Esophagus (tissue), 2 donors: ENCODE measurements around the gene ABCG1. TPM values are rescaled to one million over a fixed set of nuclear protein-coding genes. Genes with fewer than 3 reads are reported as not detected.

Source experiments
- H3K27ac ChIP-seq, 2 donors: one replicate each; pipeline ENCODE4 v1.5.1; 2013; ENCODE audit warnings: low read depth in 2 of 2, mild to moderate bottlenecking in 2 of 2, inconsistent platforms in 1 of 2, low read length in 1 of 2, moderate library complexity in 1 of 2
- H3K27me3 ChIP-seq, 2 donors: one replicate each; pipeline ENCODE4 v1.6.1; 2013; ENCODE audit warnings: low read length in 2 of 2, control low read depth in 1 of 2, mild to moderate bottlenecking in 1 of 2; ENCODE audit not compliant: insufficient read depth in 2 of 2, control insufficient read depth in 1 of 2
- H3K36me3 ChIP-seq, 2 donors: one replicate each; pipeline ENCODE4 v1.6.1; 2013; ENCODE audit warnings: low read length in 1 of 2; ENCODE audit not compliant: control insufficient read depth in 2 of 2, insufficient read depth in 2 of 2
- H3K4me1 ChIP-seq, 2 donors: one replicate each; pipeline ENCODE4 v1.6.1; 2013; ENCODE audit warnings: low read length in 1 of 2; ENCODE audit not compliant: control insufficient read depth in 2 of 2, insufficient read depth in 2 of 2
- H3K4me3 ChIP-seq, 2 donors: one replicate each; pipeline ENCODE4 v1.5.1; 2013; ENCODE audit warnings: low read length in 2 of 2, mild to moderate bottlenecking in 2 of 2, low read depth in 1 of 2, moderate library complexity in 1 of 2
- H3K9me3 ChIP-seq, 2 donors: one replicate each; pipeline ENCODE4 v1.6.1; 2013; ENCODE audit warnings: mild to moderate bottlenecking in 2 of 2, low read depth in 1 of 2, low read length in 1 of 2, moderate library complexity in 1 of 2; ENCODE audit not compliant: control insufficient read depth in 2 of 2, insufficient read depth in 1 of 2
- WGBS, 2 donors: extraction: QIAGEN DNeasy Blood & Tissue Kit; methylation state at CpG; one replicate each; pipeline ENCODE4 v1.1.7; 2013; 5-methylcytosine and 5-hydroxymethylcytosine counted together
- polyA plus RNA-seq, 2 donors: library from polyadenylated mRNA; stranded (reverse); fragments of 200-250 nt; gene quantifications; one replicate each; pipeline ENCODE4 v1.2.3, GENCODE V29; 2013
- donor health status: healthy with polysubstance abuse.
- donor health status: Bipolar disorder and iron deficiency.

ABCG1 gene
- polyA plus RNA-seq, 2 donors = 2.8 TPM

DNA sequence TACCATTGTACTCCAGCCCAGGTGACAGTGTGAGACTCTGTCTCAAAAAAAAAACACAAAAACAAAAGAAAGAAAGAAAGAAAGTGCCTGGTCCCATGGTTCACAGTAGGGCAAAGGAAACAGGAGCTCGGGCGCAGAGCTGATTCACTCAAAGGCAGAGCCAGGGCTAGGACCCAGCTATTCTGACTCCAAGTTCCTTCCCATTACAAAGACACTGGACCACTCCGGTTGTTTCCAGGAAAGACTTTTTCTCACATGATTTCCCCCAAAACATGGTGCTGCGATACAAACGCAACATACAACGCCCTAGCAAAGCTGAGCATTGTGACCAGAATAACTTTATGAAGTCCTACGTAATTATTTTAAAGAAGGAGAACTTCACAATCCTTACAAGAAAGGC, 10.7 kb downstream of the ABCG1 start:
- Histone ChIP-seq H3K27ac (no peak overlapping the region), H3K27me3 (no peaks in the 10 kb centered on the region), H3K9me3 (no peaks in the 10 kb centered on the region), H3K4me3 (no peak overlapping the region), H3K4me1 (peaks cover 5 to 36% of the 10 kb centered on the region in 2 donors), H3K36me3 (no peaks in the 10 kb centered on the region)
- WGBS, 2 donors = 84 to 87% methylated on average over 7 of the region's 7 CpGs

DNA sequence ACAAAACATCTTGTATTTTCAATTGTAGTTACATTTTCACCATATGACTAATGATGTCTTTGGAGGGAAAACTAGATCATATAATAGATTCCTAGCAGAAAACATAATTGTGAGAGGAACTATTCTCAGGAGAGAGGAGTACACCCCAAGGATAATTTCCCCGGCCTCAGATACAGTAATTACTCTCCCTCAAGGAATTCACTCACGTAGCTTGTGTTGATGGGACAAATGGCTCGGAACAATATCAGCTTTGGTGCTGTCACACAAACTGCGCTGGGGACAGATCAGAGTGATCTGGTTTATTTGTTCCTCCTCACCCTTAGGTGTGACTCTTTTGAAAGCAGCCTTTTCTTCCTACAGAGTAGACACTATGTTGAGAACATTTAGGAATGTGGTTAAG, 11.2 kb downstream of the ABCG1 start:
- no peak overlapping the region for H3K4me3 ChIP-seq
- no peaks in the 10 kb centered on the region for H3K9me3 ChIP-seq
- peaks cover 9 to 39% of the 10 kb centered on the region in 2 donors for H3K4me1 ChIP-seq
- no peaks in the 10 kb centered on the region for H3K27me3 ChIP-seq
- no peaks in the 10 kb centered on the region for H3K36me3 ChIP-seq
- H3K27ac ChIP-seq = no peak overlapping the region
- WGBS, 2 donors = 89% methylated on average over 4 of the region's 4 CpGs

DNA sequence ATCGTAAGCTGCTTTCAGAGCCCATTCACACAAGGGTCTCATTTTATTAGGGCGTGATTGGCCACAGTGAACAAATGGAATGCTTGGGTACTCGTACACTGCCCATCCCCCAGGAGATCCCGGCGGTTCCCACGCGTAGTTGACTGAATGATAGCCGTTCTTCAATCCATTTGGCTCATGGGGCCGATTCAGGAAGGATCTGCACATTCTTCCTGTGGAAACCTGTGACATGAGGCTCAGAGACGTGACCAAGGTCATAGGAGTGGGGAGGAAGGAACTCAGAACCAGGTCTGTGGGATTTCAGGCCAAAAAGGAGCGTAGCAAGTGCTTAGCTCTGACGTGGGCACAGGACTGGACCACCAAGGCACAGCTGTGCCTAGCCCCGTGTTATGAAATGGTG, 11.7 kb downstream of the ABCG1 start:
- Histone ChIP-seq H3K27ac (peak overlapping the region in 1 of 2 donors; percentile 15), H3K4me1 (peaks cover 11 to 41% of the 10 kb centered on the region in 2 donors)
- 76 to 81% methylated on average over 13 of the region's 13 CpGs for WGBS, 2 donors

DNA sequence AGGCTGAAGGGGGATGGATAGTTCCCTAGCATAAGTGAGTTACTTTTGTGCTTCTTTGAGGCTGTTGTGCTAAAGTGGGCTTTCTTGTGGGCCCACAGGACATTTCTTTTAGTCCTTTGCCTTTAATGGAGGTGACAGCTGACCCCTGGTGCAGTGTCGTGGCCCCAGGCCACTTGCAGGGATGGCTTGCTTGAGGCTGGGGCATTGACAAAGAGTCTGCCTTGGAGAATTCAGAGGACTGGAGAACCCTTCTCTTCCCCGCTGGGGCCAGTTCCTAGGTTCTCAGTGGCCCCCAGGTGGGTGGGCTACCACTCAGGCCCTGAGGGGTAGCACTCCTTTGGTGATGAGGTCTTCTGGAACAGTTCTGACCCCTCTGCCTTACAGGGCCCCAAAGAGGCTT, 12.8 kb downstream of the ABCG1 start:
- Histone ChIP-seq H3K36me3 (no peaks in the 10 kb centered on the region), H3K4me1 (peaks cover 15 to 41% of the 10 kb centered on the region in 2 donors), H3K27ac (no peak overlapping the region), H3K4me3 (no peak overlapping the region), H3K27me3 (no peaks in the 10 kb centered on the region), H3K9me3 (no peaks in the 10 kb centered on the region)
- 85 to 94% methylated on average over 2 of the region's 2 CpGs for WGBS, 2 donors

More for the DNA sequence above, 11.7 kb downstream of the ABCG1 start:
- H3K4me3 ChIP-seq = no peak overlapping the region
- H3K36me3 ChIP-seq = no peaks in the 10 kb centered on the region
- no peaks in the 10 kb centered on the region for H3K9me3 ChIP-seq
- H3K27me3 ChIP-seq = no peaks in the 10 kb centered on the region

DNA sequence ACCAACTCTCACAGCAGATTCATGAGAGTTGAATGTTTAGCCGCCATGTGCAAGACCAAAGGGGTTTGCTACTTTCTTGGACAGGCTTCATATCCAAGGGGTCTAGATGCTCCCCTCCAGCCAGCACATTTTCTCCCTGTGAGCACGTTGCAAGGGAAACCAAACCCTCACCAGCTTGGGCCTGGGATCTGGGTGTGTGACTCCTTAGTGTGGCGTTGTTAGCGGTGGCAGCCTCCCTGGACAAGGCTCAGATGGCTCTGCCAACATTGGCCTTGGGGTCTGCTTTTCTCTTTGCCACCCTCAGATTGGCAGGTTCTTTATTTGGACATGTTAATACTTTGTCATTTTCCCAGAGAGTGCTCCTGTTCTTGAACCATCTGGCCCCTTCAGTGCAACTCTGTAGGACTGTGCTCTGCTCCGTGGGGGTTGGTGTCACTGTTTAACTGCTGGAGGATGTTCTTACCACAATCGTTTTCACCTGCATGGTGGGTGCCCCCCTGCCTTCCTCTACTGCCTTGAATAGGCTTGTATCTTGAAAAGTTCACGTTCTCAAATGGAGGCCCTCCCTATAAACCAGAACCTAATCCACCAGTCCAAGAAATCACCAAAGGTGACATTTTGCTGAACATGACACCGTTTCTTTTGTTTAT, 13.4 kb downstream of the ABCG1 start:
- Histone ChIP-seq H3K4me1 (peaks cover 15 to 43% of the 10 kb centered on the region in 2 donors), H3K27ac (peak overlapping the region in 1 of 2 donors; percentile 9), H3K36me3 (no peaks in the 10 kb centered on the region), H3K9me3 (no peaks in the 10 kb centered on the region), H3K27me3 (no peaks in the 10 kb centered on the region), H3K4me3 (no peak overlapping the region)
- 73 to 74% methylated on average over 8 of the region's 8 CpGs for WGBS, 2 donors

DNA sequence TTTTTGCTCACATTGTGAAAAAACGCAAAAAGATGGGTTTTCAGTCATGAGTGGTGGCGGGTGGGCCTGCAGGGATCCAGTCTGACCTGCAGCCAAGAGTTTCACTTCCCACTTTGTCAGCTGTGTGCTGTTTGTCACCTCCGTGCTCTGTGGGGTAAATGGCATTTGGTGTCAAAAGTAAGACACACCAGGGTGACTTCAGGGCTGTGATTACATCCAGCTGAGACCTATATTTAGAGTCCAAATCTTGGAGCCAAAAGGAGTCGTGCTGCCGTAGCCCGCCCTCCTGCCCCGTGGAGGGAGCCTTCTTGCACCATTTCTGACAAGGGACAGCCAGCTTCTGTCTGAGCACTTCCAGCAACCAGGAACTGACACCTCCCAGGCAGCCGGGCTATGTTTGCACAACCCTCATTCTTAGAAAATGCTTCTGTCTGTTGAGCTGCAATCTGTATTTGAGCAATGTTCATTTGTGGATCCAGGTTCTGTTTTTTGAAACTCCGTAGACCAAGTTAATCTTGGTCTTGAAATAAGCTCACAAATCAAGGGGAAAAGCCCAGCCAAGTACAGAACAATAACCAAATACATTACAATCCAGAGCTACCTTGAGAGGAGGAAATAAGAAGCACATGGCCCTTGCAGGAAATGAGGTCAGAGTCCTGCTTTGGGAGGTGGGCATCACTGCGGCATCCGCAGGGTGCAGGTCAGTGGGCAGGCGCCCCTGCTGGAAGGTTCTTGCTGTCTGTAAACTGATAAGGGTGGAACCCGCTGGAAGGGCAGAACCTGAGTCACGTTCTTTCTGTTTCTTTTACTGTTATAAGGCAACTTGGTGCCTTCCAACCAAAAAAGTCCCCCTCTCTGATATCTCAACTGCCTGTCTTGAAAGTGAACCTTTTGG, 14.4 kb downstream of the ABCG1 start:
- no peak overlapping the region for H3K4me3 ChIP-seq
- H3K27ac ChIP-seq = peak overlapping the region; percentile 43 to 84
- H3K4me1 ChIP-seq = peaks cover 15 to 41% of the 10 kb centered on the region in 2 donors
- WGBS, 2 donors = 22 to 25% methylated on average over 14 of the region's 14 CpGs
- no peaks in the 10 kb centered on the region for H3K27me3 ChIP-seq
- H3K36me3 ChIP-seq = no peaks in the 10 kb centered on the region
- H3K9me3 ChIP-seq = no peaks in the 10 kb centered on the region

DNA sequence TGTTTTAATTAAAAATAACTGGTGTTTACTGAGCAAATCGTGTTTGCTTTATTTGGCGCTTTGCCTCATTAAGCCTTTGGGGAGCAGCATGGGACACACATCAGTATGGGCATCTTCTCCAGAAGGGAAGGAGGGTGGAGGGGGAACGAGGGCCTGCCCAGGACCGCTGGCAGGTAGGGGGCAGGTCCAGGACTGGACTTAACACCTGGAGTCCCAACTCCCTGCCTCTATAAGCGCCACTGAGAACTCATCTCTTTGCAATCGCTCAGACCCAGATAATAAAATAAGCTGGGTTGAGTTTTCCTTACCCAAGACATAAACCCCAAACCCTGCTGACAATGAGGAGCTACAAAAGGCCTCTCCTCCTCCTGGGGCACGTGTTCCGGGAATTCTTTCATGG, 15.1 kb downstream of the ABCG1 start:
- H3K4me1 ChIP-seq = peaks cover 10 to 34% of the 10 kb centered on the region in 2 donors
- 50 to 55% methylated on average over 8 of the region's 8 CpGs for WGBS, 2 donors
- H3K36me3 ChIP-seq = no peaks in the 10 kb centered on the region
- no peak overlapping the region for H3K4me3 ChIP-seq
- H3K27ac ChIP-seq = peak overlapping the region; percentile 43 to 89
- no peaks in the 10 kb centered on the region for H3K27me3 ChIP-seq
- H3K9me3 ChIP-seq = no peaks in the 10 kb centered on the region

DNA sequence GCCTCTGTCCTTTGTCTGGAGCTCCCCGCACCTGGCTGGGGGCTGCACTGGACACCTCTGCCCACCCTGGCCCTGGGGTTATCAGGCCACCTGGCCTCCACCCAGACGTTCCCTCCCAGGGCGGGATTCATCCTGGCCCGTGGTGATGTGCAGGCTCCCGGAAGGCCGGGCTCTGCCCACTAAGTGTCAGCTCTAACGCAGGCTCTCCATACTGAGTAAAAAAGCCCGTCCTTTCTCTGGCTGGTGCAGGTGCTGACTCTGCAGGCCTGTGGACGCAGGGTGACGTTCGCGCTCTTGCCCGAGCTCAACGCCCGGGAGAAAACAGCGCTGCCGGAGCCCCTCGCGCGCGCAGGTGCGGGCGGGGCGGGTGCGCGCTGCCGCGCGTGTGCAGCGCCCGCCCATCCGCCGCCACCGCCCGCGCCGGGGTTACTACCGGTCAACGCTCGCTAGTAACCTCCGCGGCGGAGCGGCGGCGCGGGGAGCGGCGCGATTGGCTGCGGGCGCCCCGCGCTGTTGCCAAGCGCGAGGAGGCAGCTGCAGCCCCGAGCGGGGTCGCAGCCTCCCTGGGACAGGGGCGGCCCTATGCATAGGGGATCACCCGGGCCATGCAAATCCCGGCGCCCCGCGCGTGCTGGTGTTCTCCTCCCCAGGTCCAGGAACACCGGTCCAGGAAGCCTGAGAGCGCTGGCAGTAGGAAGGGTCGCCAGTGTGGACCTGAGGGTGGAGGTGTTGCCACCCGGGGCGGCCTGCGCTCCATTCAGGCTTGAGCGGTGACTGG, 15.7 kb downstream of the ABCG1 start:
- H3K27me3 ChIP-seq = no peaks in the 10 kb centered on the region
- no peaks in the 10 kb centered on the region for H3K9me3 ChIP-seq
- peak overlapping the region; percentile 47 to 52 for H3K4me3 ChIP-seq
- H3K4me1 ChIP-seq = peaks cover 10 to 34% of the 10 kb centered on the region in 2 donors
- no peaks in the 10 kb centered on the region for H3K36me3 ChIP-seq
- 2 to 3% methylated on average over 61 to 73 of the region's 73 CpGs for whole genome bisulfite sequencing, 2 donors
- peak overlapping the region; percentile 54 to 89 for H3K27ac ChIP-seq

DNA sequence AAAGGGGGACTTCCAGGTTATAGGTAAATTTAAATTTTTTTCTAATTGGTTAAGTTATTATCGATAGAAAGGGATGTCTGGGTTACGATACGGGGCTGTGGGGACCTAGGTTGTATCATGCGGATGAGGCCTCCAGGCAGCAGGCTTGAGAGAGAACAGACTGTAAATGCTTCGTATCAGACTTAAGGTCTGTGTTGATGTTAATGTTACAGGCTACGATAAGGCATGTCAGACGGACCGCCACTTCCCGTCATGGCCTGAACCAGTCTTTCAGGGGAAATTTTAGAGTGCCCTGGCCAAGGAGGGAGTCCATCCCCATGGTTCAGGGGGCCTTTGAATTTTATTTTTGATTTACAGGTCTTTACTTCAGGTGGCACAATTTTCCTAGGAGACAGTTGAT, 16.7 kb downstream of the ABCG1 start:
- WGBS, 2 donors = 70 to 82% methylated on average over 9 of the region's 9 CpGs
- Histone ChIP-seq H3K27ac (no peak overlapping the region), H3K4me1 (peaks cover 10 to 33% of the 10 kb centered on the region in 2 donors), H3K4me3 (no peak overlapping the region), H3K27me3 (no peaks in the 10 kb centered on the region), H3K36me3 (no peaks in the 10 kb centered on the region), H3K9me3 (no peaks in the 10 kb centered on the region)
